Measurements from ENCODE around the gene C16orf95.

- TF ChIP-seq GATA3 (IDR thresholded peaks at IDR 0.05; ENCODE audit: low read depth, low read length) (no peak), GATA2 (IDR thresholded peaks at IDR 0.05; ENCODE audit: low read depth, low read length) (no peak)
Measured at GRCh38 chr16:87348616-87349157, 31.5 kb upstream of the C16orf95 start.
